Lung (tissue), 12 donors: ENCODE results near the gene C2CD3. TPM values are rescaled to one million over a fixed set of nuclear protein-coding genes. Genes with fewer than 3 reads are reported as not detected.

Experiments
- ATAC-seq: fragments of 200-7000 bp; cut with Tn5 transposase; one replicate; pipeline ENCODE4 v1.9.1; 2020; ENCODE audit warnings: moderate number of reproducible peaks; ENCODE audit not compliant: insufficient read depth, low FRiP score
- DNase-seq, 3 donors: peaks; one replicate each; pipeline ENCODE4 v3.0.0-alpha.2; 2013 to 2017
- H3K27ac ChIP-seq, 2 donors: one replicate each; pipeline ENCODE4 v1.5.1; 2013; ENCODE audit warnings: mild to moderate bottlenecking in 2 of 2, moderate library complexity in 2 of 2, control low read depth in 1 of 2, inconsistent platforms in 1 of 2, low read depth in 1 of 2, low read length in 1 of 2
- H3K27me3 ChIP-seq, 3 donors: one replicate each; pipeline ENCODE4 v1.5.1; 2013; ENCODE audit warnings: low read length in 2 of 3; ENCODE audit not compliant: control insufficient read depth in 3 of 3, insufficient read depth in 3 of 3
- H3K36me3 ChIP-seq, 4 donors: one replicate each; pipeline ENCODE4 v1.5.1; 2013; ENCODE audit warnings: low read length in 4 of 4, mild to moderate bottlenecking in 1 of 4, moderate library complexity in 1 of 4; ENCODE audit not compliant: control insufficient read depth in 4 of 4, insufficient read depth in 4 of 4
- H3K4me1 ChIP-seq, 5 donors: one replicate each; pipeline ENCODE4 v1.5.1; 2013; ENCODE audit warnings: low read length in 5 of 5, mild to moderate bottlenecking in 2 of 5, moderate library complexity in 1 of 5; ENCODE audit not compliant: control insufficient read depth in 5 of 5, insufficient read depth in 5 of 5
- H3K4me3 ChIP-seq: one replicate; pipeline ENCODE4 v1.5.1; 2013; ENCODE audit warnings: mild to moderate bottlenecking, control low read depth, moderate library complexity
- H3K9ac ChIP-seq, 2 donors: one replicate each; pipeline ENCODE4 v1.5.1; 2013; ENCODE audit warnings: low read length in 2 of 2, control low read depth in 1 of 2; ENCODE audit not compliant: insufficient read depth in 1 of 2
- H3K9me3 ChIP-seq, 4 donors: one replicate each; pipeline ENCODE4 v1.5.1; 2013; ENCODE audit warnings: low read length in 3 of 4, mild to moderate bottlenecking in 1 of 4, moderate library complexity in 1 of 4; ENCODE audit not compliant: control insufficient read depth in 4 of 4, insufficient read depth in 3 of 4
- WGBS, 2 donors: extraction: QIAGEN DNeasy Blood & Tissue Kit; methylation state at CpG; one replicate each; pipeline ENCODE4 v1.1.7; 2013; 5-methylcytosine and 5-hydroxymethylcytosine counted together
- polyA plus RNA-seq, 2 donors: library from polyadenylated mRNA; stranded (reverse); fragments of 200-250 nt; gene quantifications; one replicate each; pipeline ENCODE4 v1.2.1, GENCODE V29; 2013
- total RNA-seq, 2 donors: library from RNA; depleted of rRNA in 1 of 2; stranded (reverse); fragments of >200 nt in 1 of 2; gene quantifications; one replicate each; pipeline ENCODE4 v1.2.1, GENCODE V29; 2014 to 2021
- TF ChIP-seq, protein P1 (sequence below): IDR thresholded peaks from 2 replicates; pipeline ENCODE4 v1.5.1; 2012; ENCODE audit warnings: mild to moderate bottlenecking; ENCODE audit errors: control extremely low read depth, extremely low read depth
- donor health status: control.
- donor health status: control.
- donor health status: Bipolar disorder and iron deficiency.
- donor health status: healthy.
- donor health status: DM: yes; HTN: yes; CAD: no.

The C2CD3 gene
- total and polyA plus RNA-seq, 4 donors: 10.2 to 31.3 (median 20.7) TPM

GRCh38 chr11:74185695-74186094, 14.9 kb upstream of the C2CD3 start:
- ATAC-seq (no peak), DNase-seq (peak in 1 of 3 donors; percentile 0)
- peaks cover 0 to 2% (median 0%) of the 10 kb centered on the region in 4 donors for H3K9me3 ChIP-seq
- no peak overlapping the region for H3K4me3 ChIP-seq
- H3K4me1 ChIP-seq: no peaks in the 10 kb centered on the region
- H3K27me3 ChIP-seq: no peaks in the 10 kb centered on the region
- no peak overlapping the region for H3K27ac ChIP-seq
- 87 to 92% methylated on average over 2 of the region's 2 CpGs for WGBS, 2 donors
- H3K36me3 ChIP-seq: peaks cover 2 to 6% (median 2%) of the 10 kb centered on the region in 4 donors
- H3K9ac ChIP-seq: no peak overlapping the region
- TF ChIP-seq, protein P1, sequence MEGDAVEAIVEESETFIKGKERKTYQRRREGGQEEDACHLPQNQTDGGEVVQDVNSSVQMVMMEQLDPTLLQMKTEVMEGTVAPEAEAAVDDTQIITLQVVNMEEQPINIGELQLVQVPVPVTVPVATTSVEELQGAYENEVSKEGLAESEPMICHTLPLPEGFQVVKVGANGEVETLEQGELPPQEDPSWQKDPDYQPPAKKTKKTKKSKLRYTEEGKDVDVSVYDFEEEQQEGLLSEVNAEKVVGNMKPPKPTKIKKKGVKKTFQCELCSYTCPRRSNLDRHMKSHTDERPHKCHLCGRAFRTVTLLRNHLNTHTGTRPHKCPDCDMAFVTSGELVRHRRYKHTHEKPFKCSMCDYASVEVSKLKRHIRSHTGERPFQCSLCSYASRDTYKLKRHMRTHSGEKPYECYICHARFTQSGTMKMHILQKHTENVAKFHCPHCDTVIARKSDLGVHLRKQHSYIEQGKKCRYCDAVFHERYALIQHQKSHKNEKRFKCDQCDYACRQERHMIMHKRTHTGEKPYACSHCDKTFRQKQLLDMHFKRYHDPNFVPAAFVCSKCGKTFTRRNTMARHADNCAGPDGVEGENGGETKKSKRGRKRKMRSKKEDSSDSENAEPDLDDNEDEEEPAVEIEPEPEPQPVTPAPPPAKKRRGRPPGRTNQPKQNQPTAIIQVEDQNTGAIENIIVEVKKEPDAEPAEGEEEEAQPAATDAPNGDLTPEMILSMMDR: no peak

GRCh38 chr11:74185285-74185684, 14.5 kb upstream of the C2CD3 start:
- ATAC-seq (no peak), DNase-seq (peak in 2 of 3 donors; percentile 3 to 26)
- no peak overlapping the region for H3K9ac ChIP-seq
- H3K9me3 ChIP-seq: peaks cover 0 to 2% (median 0%) of the 10 kb centered on the region in 4 donors
- peaks cover under 1 to 6% (median 2%) of the 10 kb centered on the region in 4 donors for H3K36me3 ChIP-seq
- H3K4me3 ChIP-seq: no peak overlapping the region
- no peak overlapping the region for H3K27ac ChIP-seq
- H3K4me1 ChIP-seq: no peaks in the 10 kb centered on the region
- TF ChIP-seq, protein P1: no peak
- H3K27me3 ChIP-seq: no peaks in the 10 kb centered on the region
- 80 to 81% methylated on average over 5 of the region's 5 CpGs for WGBS, 2 donors

GRCh38 chr11:74182635-74183034, 11.8 kb upstream of the C2CD3 start:
- Histone ChIP-seq H3K27ac (no peak overlapping the region), H3K4me1 (no peaks in the 10 kb centered on the region), H3K9ac (no peak overlapping the region), H3K4me3 (no peak overlapping the region), H3K9me3 (no peaks in the 10 kb centered on the region), H3K27me3 (no peaks in the 10 kb centered on the region), H3K36me3 (peaks cover 0 to 2% (median 2%) of the 10 kb centered on the region in 4 donors)
- no peak for DNase-seq
- WGBS, 2 donors: 90 to 91% methylated on average over 4 of the region's 4 CpGs
- no peak for ATAC-seq
- TF ChIP-seq, protein P1: no peak
